IPS-18a (cell line): ENCODE measurements around the gene TGM3.

Experiments used
- H3K27ac ChIP-seq: one replicate; pipeline ENCODE4 v1.5.1; 2013; ENCODE audit warnings: low read length
- H3K27me3 ChIP-seq: one replicate; pipeline ENCODE4 v1.6.1; 2013; ENCODE audit warnings: mild to moderate bottlenecking, low read length; ENCODE audit not compliant: control insufficient read depth, insufficient read depth
- H3K36me3 ChIP-seq: one replicate; pipeline ENCODE4 v1.6.1; 2013; ENCODE audit warnings: low read depth, low read length; ENCODE audit not compliant: control insufficient read depth
- H3K4me1 ChIP-seq: one replicate; pipeline ENCODE4 v1.6.1; 2013; ENCODE audit warnings: low read depth, low read length; ENCODE audit not compliant: control insufficient read depth
- H3K4me3 ChIP-seq: one replicate; pipeline ENCODE4 v1.5.1; 2013; ENCODE audit warnings: low read length
- H3K9ac ChIP-seq: one replicate; pipeline ENCODE4 v1.6.1; 2013; ENCODE audit warnings: mild to moderate bottlenecking, low read length, moderate library complexity
- H3K9me3 ChIP-seq: one replicate; pipeline ENCODE4 v1.6.1; 2013; ENCODE audit warnings: low read depth, low read length; ENCODE audit not compliant: control insufficient read depth

Gene TGM3

GRCh38 chr20:2331901-2332565 is 36.2 kb downstream of the TGM3 start:
- peaks cover 6% of the 10 kb centered on the region for H3K4me1 ChIP-seq
- no peak overlapping the region for H3K4me3 ChIP-seq
- no peak overlapping the region for H3K9ac ChIP-seq
- H3K27me3 ChIP-seq, result no peaks in the 10 kb centered on the region
- H3K27ac ChIP-seq, result no peak overlapping the region
- H3K36me3 ChIP-seq, result no peaks in the 10 kb centered on the region
- H3K9me3 ChIP-seq, result no peaks in the 10 kb centered on the region

GRCh38 chr20:2332711-2333110 is 36.9 kb downstream of the TGM3 start:
- Histone ChIP-seq H3K4me1 (peaks cover 6% of the 10 kb centered on the region), H3K9ac (no peak overlapping the region), H3K9me3 (no peaks in the 10 kb centered on the region), H3K4me3 (no peak overlapping the region), H3K36me3 (no peaks in the 10 kb centered on the region), H3K27ac (no peak overlapping the region), H3K27me3 (no peaks in the 10 kb centered on the region)

- Histone ChIP-seq H3K27me3 (no peaks in the 10 kb centered on the region), H3K4me3 (no peak overlapping the region), H3K36me3 (no peaks in the 10 kb centered on the region), H3K4me1 (peaks cover 6% of the 10 kb centered on the region), H3K9ac (no peak overlapping the region), H3K27ac (no peak overlapping the region), H3K9me3 (no peaks in the 10 kb centered on the region)
Observed at GRCh38 chr20:2333821-2334220, 38.0 kb downstream of the TGM3 start.

GRCh38 chr20:2335096-2335870 is 39.5 kb downstream of the TGM3 start:
- Histone ChIP-seq H3K4me3 (no peak overlapping the region), H3K9me3 (no peaks in the 10 kb centered on the region), H3K36me3 (no peaks in the 10 kb centered on the region), H3K4me1 (no peaks in the 10 kb centered on the region), H3K27ac (no peak overlapping the region), H3K9ac (no peak overlapping the region), H3K27me3 (no peaks in the 10 kb centered on the region)

- Histone ChIP-seq H3K36me3 (no peaks in the 10 kb centered on the region), H3K9ac (no peak overlapping the region), H3K27ac (no peak overlapping the region), H3K4me1 (no peaks in the 10 kb centered on the region), H3K4me3 (no peak overlapping the region), H3K27me3 (no peaks in the 10 kb centered on the region), H3K9me3 (no peaks in the 10 kb centered on the region)
Observed at GRCh38 chr20:2336471-2336870, 40.7 kb downstream of the TGM3 start.

GRCh38 chr20:2337142-2337541 is 41.3 kb downstream of the TGM3 start:
- no peak overlapping the region for H3K4me3 ChIP-seq
- no peaks in the 10 kb centered on the region for H3K4me1 ChIP-seq
- H3K27me3 ChIP-seq, result no peaks in the 10 kb centered on the region
- H3K9me3 ChIP-seq, result no peaks in the 10 kb centered on the region
- no peak overlapping the region for H3K27ac ChIP-seq
- H3K36me3 ChIP-seq, result no peaks in the 10 kb centered on the region
- no peak overlapping the region for H3K9ac ChIP-seq

- H3K27ac ChIP-seq, result no peak overlapping the region
- no peaks in the 10 kb centered on the region for H3K36me3 ChIP-seq
- no peaks in the 10 kb centered on the region for H3K9me3 ChIP-seq
- no peak overlapping the region for H3K4me3 ChIP-seq
- H3K9ac ChIP-seq, result no peak overlapping the region
- H3K4me1 ChIP-seq, result no peaks in the 10 kb centered on the region
- no peaks in the 10 kb centered on the region for H3K27me3 ChIP-seq
Observed at GRCh38 chr20:2338411-2339066, 42.7 kb downstream of the TGM3 start.

- Histone ChIP-seq H3K9ac (no peak overlapping the region), H3K27me3 (no peaks in the 10 kb centered on the region), H3K36me3 (no peaks in the 10 kb centered on the region), H3K9me3 (no peaks in the 10 kb centered on the region), H3K27ac (no peak overlapping the region), H3K4me1 (no peaks in the 10 kb centered on the region), H3K4me3 (no peak overlapping the region)
Observed at GRCh38 chr20:2340136-2340535, 44.3 kb downstream of the TGM3 start.

- H3K9me3 ChIP-seq, result no peaks in the 10 kb centered on the region
- no peaks in the 10 kb centered on the region for H3K27me3 ChIP-seq
- H3K4me3 ChIP-seq, result no peak overlapping the region
- no peak overlapping the region for H3K9ac ChIP-seq
- no peaks in the 10 kb centered on the region for H3K36me3 ChIP-seq
- H3K27ac ChIP-seq, result no peak overlapping the region
- H3K4me1 ChIP-seq, result no peaks in the 10 kb centered on the region
Observed at GRCh38 chr20:2340823-2341222, 45.0 kb downstream of the TGM3 start.

- Histone ChIP-seq H3K9me3 (no peaks in the 10 kb centered on the region), H3K9ac (no peak overlapping the region), H3K4me3 (no peak overlapping the region), H3K27me3 (no peaks in the 10 kb centered on the region), H3K4me1 (no peaks in the 10 kb centered on the region), H3K36me3 (no peaks in the 10 kb centered on the region), H3K27ac (no peak overlapping the region)
Observed at GRCh38 chr20:2341336-2341735, 45.5 kb downstream of the TGM3 start.

GRCh38 chr20:2342243-2342642 is 46.4 kb downstream of the TGM3 start:
- Histone ChIP-seq H3K27me3 (no peaks in the 10 kb centered on the region), H3K9me3 (no peaks in the 10 kb centered on the region), H3K4me1 (no peaks in the 10 kb centered on the region), H3K27ac (no peak overlapping the region), H3K9ac (no peak overlapping the region), H3K36me3 (no peaks in the 10 kb centered on the region), H3K4me3 (no peak overlapping the region)
